HEK293 (cell line): ENCODE results near the gene TCF7L2.

Source experiments
- ATF2 ChIP-seq: fragments of 450-650 bp; formaldehyde crosslinking; IDR thresholded peaks from 2 replicates; pipeline ENCODE4 v1.5.1; 2016; ENCODE audit warnings: missing biosample characterization, missing genetic modification characterization, low read depth
- GLIS2 ChIP-seq: fragments of 450-650 bp; formaldehyde crosslinking; IDR thresholded peaks from 2 replicates; pipeline ENCODE4 v1.5.1; 2016; ENCODE audit warnings: missing biosample characterization, missing genetic modification characterization
- HOXA7 ChIP-seq: sonication (generic); formaldehyde crosslinking; IDR thresholded peaks from 2 replicates; pipeline ENCODE4 v1.8.1; 2022; ENCODE audit warnings: missing genetic modification reagents, borderline replicate concordance
- KLF7 ChIP-seq: fragments of 450-650 bp; formaldehyde crosslinking; IDR thresholded peaks from 2 replicates; pipeline ENCODE4 v1.5.1; 2016; ENCODE audit warnings: missing biosample characterization, missing genetic modification characterization, borderline replicate concordance
- MEIS1 ChIP-seq: sonication (generic); formaldehyde crosslinking; IDR thresholded peaks from 2 replicates; pipeline ENCODE4 v1.8.1; 2022; ENCODE audit warnings: missing genetic modification reagents, mild to moderate bottlenecking, borderline replicate concordance
- OSR2 ChIP-seq: fragments of 450-650 bp; formaldehyde crosslinking; IDR thresholded peaks from 2 replicates; pipeline ENCODE4 v1.5.1; 2016; ENCODE audit warnings: missing biosample characterization, missing genetic modification characterization
- RBAK ChIP-seq: fragments of 450-650 bp; formaldehyde crosslinking; IDR thresholded peaks from 2 replicates; pipeline ENCODE4 v1.5.1; 2016; ENCODE audit warnings: missing biosample characterization, missing genetic modification characterization
- SP3 ChIP-seq: fragments of 450-650 bp; formaldehyde crosslinking; IDR thresholded peaks from 2 replicates; pipeline ENCODE4 v1.5.1; 2016; ENCODE audit warnings: missing biosample characterization, missing genetic modification characterization
- ZBTB20 ChIP-seq: fragments of 450-650 bp; formaldehyde crosslinking; IDR thresholded peaks from 2 replicates; pipeline ENCODE4 v1.5.1; 2016; ENCODE audit warnings: missing biosample characterization, missing genetic modification characterization
- ZBTB21 ChIP-seq: fragments of 450-650 bp; formaldehyde crosslinking; IDR thresholded peaks from 2 replicates; pipeline ENCODE4 v1.5.1; 2017; ENCODE audit warnings: missing biosample characterization, missing genetic modification characterization
- ZBTB48 ChIP-seq: fragments of 450-650 bp; formaldehyde crosslinking; IDR thresholded peaks from 2 replicates; pipeline ENCODE4 v1.5.1; 2016; ENCODE audit warnings: missing biosample characterization, missing genetic modification characterization
- ZFP41 ChIP-seq: fragments of 450-650 bp; formaldehyde crosslinking; IDR thresholded peaks from 2 replicates; pipeline ENCODE4 v1.5.1; 2016; ENCODE audit warnings: missing biosample characterization, missing genetic modification characterization, borderline replicate concordance
- ZIC2 ChIP-seq: fragments of 450-650 bp; formaldehyde crosslinking; IDR thresholded peaks from 2 replicates; pipeline ENCODE4 v1.5.1; 2016; ENCODE audit warnings: missing biosample characterization, missing genetic modification characterization
- ZNF133 ChIP-seq: fragments of 450-650 bp; formaldehyde crosslinking; IDR thresholded peaks from 2 replicates; pipeline ENCODE4 v1.5.1; 2016; ENCODE audit warnings: missing biosample characterization, missing genetic modification characterization
- ZNF155 ChIP-seq: fragments of 450-650 bp; formaldehyde crosslinking; IDR thresholded peaks from 2 replicates; pipeline ENCODE4 v1.5.1; 2016; ENCODE audit warnings: missing biosample characterization, missing genetic modification characterization
- ZNF174 ChIP-seq: fragments of 450-650 bp; formaldehyde crosslinking; IDR thresholded peaks from 2 replicates; pipeline ENCODE4 v1.5.0; 2017; ENCODE audit warnings: missing biosample characterization, mild to moderate bottlenecking, missing genetic modification characterization
- ZNF214 ChIP-seq: fragments of 450-650 bp; formaldehyde crosslinking; IDR thresholded peaks from 2 replicates; pipeline ENCODE4 v1.5.1; 2017; ENCODE audit warnings: missing biosample characterization, mild to moderate bottlenecking, missing genetic modification characterization, borderline replicate concordance
- ZNF239 ChIP-seq: fragments of 450-650 bp; formaldehyde crosslinking; IDR thresholded peaks from 2 replicates; pipeline ENCODE4 v1.5.1; 2016; ENCODE audit warnings: missing biosample characterization, missing genetic modification characterization
- ZNF266 ChIP-seq: fragments of 450-650 bp; formaldehyde crosslinking; IDR thresholded peaks from 2 replicates; pipeline ENCODE4 v1.5.1; 2016; ENCODE audit warnings: missing biosample characterization, missing genetic modification characterization, low read depth
- ZNF274 ChIP-seq, 2 experiments: fragments of 200-500 bp in 1 of 2; fragments of 450-650 bp in 1 of 2; sonication (Bioruptor generic) in 1 of 2; formaldehyde crosslinking in 1 of 2; IDR thresholded peaks; 2 replicates each; pipeline versions ENCODE4 v1.5.1 to v1.6.1; 2014 to 2016; ENCODE audit warnings: borderline replicate concordance in 1 of 2, inconsistent platforms in 1 of 2, low read length in 1 of 2, missing biosample characterization in 1 of 2, missing genetic modification characterization in 1 of 2
- ZNF335 ChIP-seq: fragments of 450-650 bp; formaldehyde crosslinking; conservative IDR thresholded peaks from 2 replicates; pipeline ENCODE4 v1.5.1; 2016; ENCODE audit warnings: missing biosample characterization, missing genetic modification characterization
- ZNF394 ChIP-seq: fragments of 450-650 bp; formaldehyde crosslinking; IDR thresholded peaks from 2 replicates; pipeline ENCODE4 v1.5.1; 2016; ENCODE audit warnings: missing biosample characterization, missing genetic modification characterization, mild to moderate bottlenecking, moderate library complexity, borderline replicate concordance
- ZNF423 ChIP-seq: fragments of 450-650 bp; formaldehyde crosslinking; IDR thresholded peaks from 2 replicates; pipeline ENCODE4 v1.5.1; 2016; ENCODE audit warnings: missing biosample characterization, missing genetic modification characterization
- ZNF426 ChIP-seq: fragments of 450-650 bp; formaldehyde crosslinking; IDR thresholded peaks from 2 replicates; pipeline ENCODE4 v1.5.1; 2017; ENCODE audit warnings: missing biosample characterization, missing genetic modification characterization, mild to moderate bottlenecking, inconsistent platforms, moderate library complexity
- ZNF501 ChIP-seq: fragments of 450-650 bp; formaldehyde crosslinking; IDR thresholded peaks from 2 replicates; pipeline ENCODE4 v1.5.1; 2016; ENCODE audit warnings: missing biosample characterization, missing genetic modification characterization
- ZNF610 ChIP-seq: fragments of 450-650 bp; formaldehyde crosslinking; IDR thresholded peaks from 2 replicates; pipeline ENCODE4 v1.5.1; 2016; ENCODE audit warnings: missing biosample characterization, missing genetic modification characterization, borderline replicate concordance
- ZNF621 ChIP-seq: fragments of 450-650 bp; formaldehyde crosslinking; IDR thresholded peaks from 2 replicates; pipeline ENCODE4 v1.5.1; 2017; ENCODE audit warnings: missing biosample characterization, missing genetic modification characterization
- ZNF664 ChIP-seq: fragments of 450-650 bp; formaldehyde crosslinking; IDR thresholded peaks from 2 replicates; pipeline ENCODE4 v1.5.1; 2016; ENCODE audit warnings: missing biosample characterization, missing genetic modification characterization
- ZNF677 ChIP-seq: fragments of 450-650 bp; IDR thresholded peaks from 2 replicates; pipeline ENCODE4 v1.5.0; 2018; ENCODE audit warnings: missing biosample characterization, mild to moderate bottlenecking, missing genetic modification characterization, moderate library complexity
- ZNF701 ChIP-seq: fragments of 450-650 bp; formaldehyde crosslinking; IDR thresholded peaks from 2 replicates; pipeline ENCODE4 v1.5.1; 2016; ENCODE audit warnings: missing biosample characterization, missing genetic modification characterization
- TF ChIP-seq, protein P1 (sequence below): fragments of 450-650 bp; formaldehyde crosslinking; IDR thresholded peaks from 2 replicates; pipeline ENCODE4 v1.5.1; 2016; ENCODE audit warnings: missing biosample characterization, missing genetic modification characterization
- TF ChIP-seq, protein P2 (sequence below): fragments of 450-650 bp; formaldehyde crosslinking; IDR thresholded peaks from 2 replicates; pipeline ENCODE4 v1.5.1; 2016; ENCODE audit warnings: missing biosample characterization, missing genetic modification characterization, borderline replicate concordance
- TF ChIP-seq, protein P3 (sequence below): fragments of 450-650 bp; formaldehyde crosslinking; IDR thresholded peaks from 2 replicates; pipeline ENCODE4 v1.5.1; 2016; ENCODE audit warnings: missing biosample characterization, missing genetic modification characterization

TCF7L2 gene

GRCh38 chr10:112959207-112959838 lies 9.3 kb downstream of the TCF7L2 start (continued):
- TF ChIP-seq ZNF274 (IDR thresholded peaks at IDR 0.05; ENCODE audit: low read length) (no peak), ZNF274 (tag by site-specific recombination; IDR thresholded peaks at IDR 0.05; ENCODE audit: borderline replicate concordance) (no peak), ZNF501 (tag by site-specific recombination) (peak; percentile 84; the same call in 1 of the 2 replicates), SP3 (tag by site-specific recombination) (0 out of 2 replicates have a peak, but pooled peaks have one; percentile 17), ZBTB20 (no peak), ZNF335 (tag by site-specific recombination) (peak; percentile 26), ZNF239 (tag by site-specific recombination) (no peak), ATF2 (no peak), ZBTB48 (peak; percentile 78), ZNF677 (tag by site-specific recombination) (no peak), RBAK (tag by site-specific recombination) (no peak), ZNF266 (tag by site-specific recombination) (no peak), ZNF174 (tag by site-specific recombination) (no peak), ZNF155 (no peak), ZNF621 (no peak), ZBTB21 (0 out of 2 replicates have a peak, but pooled peaks have one; percentile 41), ZNF610 (no peak), ZNF214 (tag by site-specific recombination) (no peak), GLIS2 (tag by site-specific recombination) (peak; percentile 46), ZNF664 (no peak; the same call in 1 of the 2 replicates), ZNF394 (tag by site-specific recombination) (peak; percentile 61; the same call in 1 of the 2 replicates), ZIC2 (tag by site-specific recombination) (no peak), ZFP41 (tag by site-specific recombination) (no peak), MEIS1 (no peak), HOXA7 (CRISPR knock-in tag) (no peak), ZNF133 (tag by site-specific recombination) (no peak), KLF7 (tag by site-specific recombination) (no peak), ZNF701 (tag by site-specific recombination) (no peak), ZNF426 (tag by site-specific recombination) (no peak), ZNF423 (tag by site-specific recombination) (no peak), OSR2 (tag by site-specific recombination) (peak; percentile 74)
- TF ChIP-seq, protein P1, sequence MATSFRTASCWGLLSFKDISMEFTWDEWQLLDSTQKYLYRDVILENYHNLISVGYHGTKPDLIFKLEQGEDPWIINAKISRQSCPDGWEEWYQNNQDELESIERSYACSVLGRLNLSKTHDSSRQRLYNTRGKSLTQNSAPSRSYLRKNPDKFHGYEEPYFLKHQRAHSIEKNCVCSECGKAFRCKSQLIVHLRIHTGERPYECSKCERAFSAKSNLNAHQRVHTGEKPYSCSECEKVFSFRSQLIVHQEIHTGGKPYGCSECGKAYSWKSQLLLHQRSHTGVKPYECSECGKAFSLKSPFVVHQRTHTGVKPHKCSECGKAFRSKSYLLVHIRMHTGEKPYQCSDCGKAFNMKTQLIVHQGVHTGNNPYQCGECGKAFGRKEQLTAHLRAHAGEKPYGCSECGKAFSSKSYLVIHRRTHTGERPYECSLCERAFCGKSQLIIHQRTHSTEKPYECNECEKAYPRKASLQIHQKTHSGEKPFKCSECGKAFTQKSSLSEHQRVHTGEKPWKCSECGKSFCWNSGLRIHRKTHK, result no peak
- TF ChIP-seq, protein P2, sequence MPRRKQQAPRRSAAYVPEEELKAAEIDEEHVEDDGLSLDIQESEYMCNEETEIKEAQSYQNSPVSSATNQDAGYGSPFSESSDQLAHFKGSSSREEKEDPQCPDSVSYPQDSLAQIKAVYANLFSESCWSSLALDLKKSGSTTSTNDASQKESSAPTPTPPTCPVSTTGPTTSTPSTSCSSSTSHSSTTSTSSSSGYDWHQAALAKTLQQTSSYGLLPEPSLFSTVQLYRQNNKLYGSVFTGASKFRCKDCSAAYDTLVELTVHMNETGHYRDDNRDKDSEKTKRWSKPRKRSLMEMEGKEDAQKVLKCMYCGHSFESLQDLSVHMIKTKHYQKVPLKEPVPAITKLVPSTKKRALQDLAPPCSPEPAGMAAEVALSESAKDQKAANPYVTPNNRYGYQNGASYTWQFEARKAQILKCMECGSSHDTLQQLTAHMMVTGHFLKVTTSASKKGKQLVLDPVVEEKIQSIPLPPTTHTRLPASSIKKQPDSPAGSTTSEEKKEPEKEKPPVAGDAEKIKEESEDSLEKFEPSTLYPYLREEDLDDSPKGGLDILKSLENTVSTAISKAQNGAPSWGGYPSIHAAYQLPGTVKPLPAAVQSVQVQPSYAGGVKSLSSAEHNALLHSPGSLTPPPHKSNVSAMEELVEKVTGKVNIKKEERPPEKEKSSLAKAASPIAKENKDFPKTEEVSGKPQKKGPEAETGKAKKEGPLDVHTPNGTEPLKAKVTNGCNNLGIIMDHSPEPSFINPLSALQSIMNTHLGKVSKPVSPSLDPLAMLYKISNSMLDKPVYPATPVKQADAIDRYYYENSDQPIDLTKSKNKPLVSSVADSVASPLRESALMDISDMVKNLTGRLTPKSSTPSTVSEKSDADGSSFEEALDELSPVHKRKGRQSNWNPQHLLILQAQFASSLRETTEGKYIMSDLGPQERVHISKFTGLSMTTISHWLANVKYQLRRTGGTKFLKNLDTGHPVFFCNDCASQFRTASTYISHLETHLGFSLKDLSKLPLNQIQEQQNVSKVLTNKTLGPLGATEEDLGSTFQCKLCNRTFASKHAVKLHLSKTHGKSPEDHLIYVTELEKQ (tag by site-specific recombination), result peak; percentile 83
- TF ChIP-seq, protein P3, sequence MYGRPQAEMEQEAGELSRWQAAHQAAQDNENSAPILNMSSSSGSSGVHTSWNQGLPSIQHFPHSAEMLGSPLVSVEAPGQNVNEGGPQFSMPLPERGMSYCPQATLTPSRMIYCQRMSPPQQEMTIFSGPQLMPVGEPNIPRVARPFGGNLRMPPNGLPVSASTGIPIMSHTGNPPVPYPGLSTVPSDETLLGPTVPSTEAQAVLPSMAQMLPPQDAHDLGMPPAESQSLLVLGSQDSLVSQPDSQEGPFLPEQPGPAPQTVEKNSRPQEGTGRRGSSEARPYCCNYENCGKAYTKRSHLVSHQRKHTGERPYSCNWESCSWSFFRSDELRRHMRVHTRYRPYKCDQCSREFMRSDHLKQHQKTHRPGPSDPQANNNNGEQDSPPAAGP (tag by site-specific recombination), result peak; percentile 89
